Measurements from ENCODE around the gene TBX2.
A peak's percentile ranks its signal among the peaks of the same experiment; 100 is the strongest.

The TBX2 gene

GRCh38 chr17:61401389-61402072 is 1.9 kb downstream of the TBX2 start:
- no peak for DNase-seq (ENCODE audit: low read depth in 3 of 3, low spot score in 1 of 3)

DNA sequence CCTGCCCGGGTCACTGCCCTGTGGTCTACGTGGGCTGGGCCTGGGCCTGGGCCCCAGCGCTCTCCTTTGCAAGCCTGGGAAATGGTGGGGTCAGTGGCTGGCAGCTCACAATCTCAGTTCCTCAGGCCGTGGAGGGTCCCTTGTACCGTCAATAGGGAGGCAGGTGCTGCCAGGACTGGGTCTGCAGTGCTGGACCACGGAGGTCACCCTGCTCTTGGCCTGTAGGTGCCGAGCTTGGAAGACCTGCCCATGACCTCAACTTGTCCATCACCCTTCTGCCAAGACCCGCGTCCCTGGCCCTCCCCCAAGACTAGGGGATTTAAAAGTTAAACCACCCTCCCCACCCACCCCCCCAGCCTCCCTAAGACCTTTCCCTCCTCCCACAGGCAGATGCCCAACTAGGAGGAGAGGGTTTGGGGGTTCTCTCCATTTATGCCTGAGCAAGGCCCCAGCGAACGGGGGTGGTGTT is 2.5 kb downstream of the TBX2 start:
- DNase-seq (ENCODE audit: low read depth in 3 of 3, low spot score in 1 of 3): no peak

DNA sequence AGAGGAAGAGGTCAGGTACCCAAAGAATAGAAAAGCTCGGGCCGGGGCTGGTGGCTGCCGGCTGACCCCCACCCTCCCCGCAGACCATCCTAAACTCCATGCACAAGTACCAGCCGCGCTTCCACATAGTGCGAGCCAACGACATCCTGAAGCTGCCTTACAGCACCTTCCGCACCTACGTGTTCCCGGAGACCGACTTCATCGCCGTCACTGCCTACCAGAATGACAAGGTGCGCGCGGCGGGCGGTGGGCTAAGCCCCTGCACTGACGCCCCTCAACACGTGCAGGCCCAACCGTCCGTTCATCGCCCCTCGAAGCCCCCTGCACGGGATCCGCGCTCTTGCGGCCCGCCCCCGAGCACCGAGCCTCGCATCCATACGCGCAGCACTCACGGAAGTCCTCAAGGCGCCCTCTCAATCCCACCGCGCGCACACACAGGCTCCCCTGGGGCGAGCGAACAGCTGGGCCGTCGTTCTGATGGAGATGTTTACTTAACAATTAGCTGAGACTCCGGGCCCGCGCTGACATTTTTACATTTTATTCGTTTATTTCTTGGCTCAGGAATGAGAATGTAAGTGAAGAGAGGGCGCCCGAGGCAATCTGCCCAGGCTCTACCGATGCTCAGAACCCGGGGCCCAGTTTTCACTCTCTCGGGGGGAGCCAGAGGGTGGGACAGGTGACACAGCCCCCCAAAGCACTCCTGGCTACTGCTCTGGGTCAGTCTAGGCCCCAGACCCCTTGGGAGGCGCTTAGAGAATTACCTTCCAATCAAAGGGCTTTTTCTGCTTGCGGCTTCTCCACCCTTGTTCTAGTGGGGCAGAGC is 3.5 kb downstream of the TBX2 start:
- no peak for DNase-seq (ENCODE audit: low read depth in 3 of 3, low spot score in 1 of 3)

DNA sequence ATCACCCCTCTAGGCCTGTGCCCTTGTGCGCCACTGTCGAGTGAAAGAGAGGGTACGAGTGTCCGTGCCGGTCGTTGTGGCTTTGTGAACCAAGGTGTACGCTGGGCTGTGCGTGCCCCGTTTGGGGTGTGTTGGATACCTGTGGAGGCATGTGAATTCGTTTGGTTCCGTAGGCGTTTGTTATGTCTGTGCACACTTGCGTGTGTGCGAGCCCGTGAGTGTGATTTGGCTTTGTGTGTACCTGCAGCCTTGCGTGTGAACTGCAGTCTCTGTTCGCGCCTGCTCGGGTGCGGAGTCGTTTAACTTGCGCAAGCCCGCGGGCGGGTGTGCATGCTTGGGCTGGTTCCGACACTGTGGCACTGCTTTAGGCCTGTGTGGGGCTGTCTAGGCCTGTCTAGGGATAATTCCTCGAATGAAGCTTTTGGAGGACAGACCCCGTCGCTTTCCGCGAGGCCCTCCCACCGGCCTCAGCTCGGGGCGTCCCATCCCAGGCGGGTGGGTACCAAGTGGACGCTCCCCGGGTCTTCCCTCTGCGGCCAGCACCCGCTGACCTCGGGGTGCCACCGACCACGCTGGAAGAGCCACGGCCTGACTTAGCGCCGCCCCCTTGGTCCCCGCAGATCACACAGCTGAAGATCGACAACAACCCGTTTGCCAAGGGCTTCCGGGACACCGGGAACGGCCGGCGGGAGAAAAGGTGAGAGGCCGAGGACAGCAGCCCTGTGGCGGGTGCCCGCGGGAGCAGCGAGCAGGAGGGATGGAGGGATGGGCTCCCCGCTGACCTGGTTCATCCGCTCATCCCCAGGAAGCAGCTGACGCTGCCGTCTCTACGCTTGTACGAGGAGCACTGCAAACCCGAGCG is 4.4 kb downstream of the TBX2 start:
- no peak for DNase-seq (ENCODE audit: low read depth in 3 of 3, low spot score in 1 of 3)

GRCh38 chr17:61404663-61404912 is 4.9 kb downstream of the TBX2 start:
- DNase-seq (ENCODE audit: low read depth in 3 of 3, low spot score in 1 of 3): no peak

DNA sequence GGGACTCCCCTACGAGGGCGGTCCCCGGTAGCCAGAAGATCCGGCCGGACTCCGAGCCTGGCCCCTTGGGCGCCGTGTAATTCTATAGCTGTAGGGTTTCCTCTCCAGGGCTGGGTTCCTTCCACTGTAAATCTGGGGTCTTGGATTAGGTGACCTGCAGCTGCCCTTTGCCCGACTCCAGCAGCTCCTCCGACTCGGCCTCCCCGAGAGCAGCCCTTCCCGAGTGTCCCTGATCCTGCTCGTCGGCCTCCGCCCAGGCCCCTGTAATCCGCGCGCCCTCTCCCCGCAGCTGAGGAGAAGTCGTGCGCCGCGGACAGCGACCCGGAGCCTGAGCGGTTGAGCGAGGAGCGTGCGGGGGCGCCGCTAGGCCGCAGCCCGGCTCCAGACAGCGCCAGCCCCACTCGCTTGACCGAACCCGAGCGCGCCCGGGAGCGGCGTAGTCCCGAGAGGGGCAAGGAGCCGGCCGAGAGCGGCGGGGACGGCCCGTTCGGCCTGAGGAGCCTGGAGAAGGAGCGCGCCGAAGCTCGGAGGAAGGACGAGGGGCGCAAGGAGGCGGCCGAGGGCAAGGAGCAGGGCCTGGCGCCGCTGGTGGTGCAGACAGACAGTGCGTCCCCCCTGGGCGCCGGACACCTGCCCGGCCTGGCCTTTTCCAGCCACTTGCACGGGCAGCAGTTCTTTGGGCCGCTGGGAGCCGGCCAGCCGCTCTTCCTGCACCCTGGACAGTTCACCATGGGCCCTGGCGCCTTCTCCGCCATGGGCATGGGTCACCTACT is 5.5 kb downstream of the TBX2 start:
- no peak for DNase-seq (ENCODE audit: low read depth in 3 of 3, low spot score in 1 of 3)

- DNase-seq (ENCODE audit: low read depth in 3 of 3, low spot score in 1 of 3): no peak
Observed at GRCh38 chr17:61405686-61406536, 6.3 kb downstream of the TBX2 start.

DNA sequence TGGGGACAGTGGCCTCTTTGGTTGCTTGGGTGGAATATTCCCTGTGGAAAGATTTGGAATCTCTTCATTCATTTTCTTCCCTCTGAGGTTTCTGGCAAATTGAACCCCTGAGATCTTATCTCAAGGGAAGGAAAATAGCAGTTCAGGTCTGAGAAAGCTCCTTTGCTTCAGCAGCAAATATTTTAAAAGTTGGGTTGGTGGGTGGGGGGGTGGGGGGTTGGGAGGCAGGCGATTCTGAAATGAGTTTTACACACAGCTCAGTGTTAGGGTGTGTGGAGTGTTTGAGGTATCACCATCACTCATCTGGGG is 6.8 kb downstream of the TBX2 start:
- no peak for DNase-seq (ENCODE audit: low read depth in 3 of 3, low spot score in 1 of 3)

- DNase-seq (ENCODE audit: low read depth in 3 of 3, low spot score in 1 of 3): no peak
Observed at GRCh38 chr17:61406971-61407911, 7.6 kb downstream of the TBX2 start.

DNA sequence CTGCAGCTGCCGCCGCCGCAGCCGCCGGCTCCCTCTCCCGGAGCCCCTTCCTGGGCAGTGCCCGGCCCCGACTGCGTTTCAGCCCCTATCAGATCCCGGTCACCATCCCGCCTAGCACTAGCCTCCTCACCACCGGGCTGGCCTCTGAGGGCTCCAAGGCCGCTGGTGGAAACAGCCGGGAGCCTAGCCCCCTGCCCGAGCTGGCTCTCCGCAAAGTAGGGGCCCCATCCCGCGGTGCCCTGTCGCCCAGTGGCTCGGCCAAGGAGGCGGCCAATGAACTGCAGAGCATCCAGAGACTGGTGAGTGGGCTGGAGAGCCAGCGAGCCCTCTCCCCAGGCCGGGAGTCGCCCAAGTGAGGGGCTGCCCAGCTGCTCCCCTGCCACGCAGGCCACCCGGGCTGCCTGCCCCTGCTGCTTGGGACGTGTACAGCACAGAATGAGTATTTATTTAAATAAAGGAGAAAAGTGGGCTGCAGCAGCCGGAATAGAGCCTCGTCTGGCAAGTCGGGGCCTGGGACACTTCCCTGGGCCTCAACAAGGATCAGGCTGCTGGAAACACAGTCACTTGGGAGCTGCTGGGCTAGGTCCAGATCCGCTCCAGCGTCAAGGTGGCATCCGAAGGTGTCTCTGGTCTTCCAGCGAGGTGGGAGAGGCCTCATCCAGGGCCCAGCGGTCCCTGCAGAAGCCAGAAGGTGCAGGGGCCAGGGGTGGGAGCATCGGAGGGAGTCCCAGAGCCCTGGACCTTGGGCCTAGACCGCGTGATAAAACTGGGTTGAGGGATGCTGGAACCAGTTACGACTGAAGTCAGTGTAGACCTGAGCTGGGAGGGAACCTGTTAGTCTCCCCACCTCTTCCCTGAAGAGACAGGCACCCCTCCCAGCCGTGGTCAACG is 8.8 kb downstream of the TBX2 start:
- DNase-seq (ENCODE audit: low read depth in 3 of 3, low spot score in 1 of 3): no peak

- DNase-seq (ENCODE audit: low read depth in 3 of 3, low spot score in 1 of 3): no peak
Observed at GRCh38 chr17:61409301-61410112, 9.9 kb downstream of the TBX2 start.

- peak; percentile 28 to 56 (median 43) for DNase-seq (ENCODE audit: low read depth in 3 of 3, low spot score in 1 of 3)
Observed at GRCh38 chr17:61410141-61411010, 10.7 kb downstream of the TBX2 start.

- no peak for DNase-seq (ENCODE audit: low read depth in 3 of 3, low spot score in 1 of 3)
Observed at GRCh38 chr17:61411011-61411260, 11.3 kb downstream of the TBX2 start.

GRCh38 chr17:61411261-61412142 is 11.9 kb downstream of the TBX2 start:
- no peak for DNase-seq (ENCODE audit: low read depth in 3 of 3, low spot score in 1 of 3)

- peak; percentile 34 to 78 (median 59) for DNase-seq (ENCODE audit: low read depth in 3 of 3, low spot score in 1 of 3)
Observed at GRCh38 chr17:61412143-61412859, 12.7 kb downstream of the TBX2 start.

All from stimulated activated CD4-positive, alpha-beta T cell treated with anti-CD3 and anti-CD28 coated beads, TNF-alpha, amount 100 ng/mL, for 1 hour (primary cell).